ENCODE measurements around the gene TRAM2. TPM values are rescaled to one million over a fixed set of nuclear protein-coding genes. Genes with fewer than 3 reads are reported as not detected.

Gene TRAM2
- total RNA-seq, 1 experiment from 2014 or later = 21.3 TPM

DNA sequence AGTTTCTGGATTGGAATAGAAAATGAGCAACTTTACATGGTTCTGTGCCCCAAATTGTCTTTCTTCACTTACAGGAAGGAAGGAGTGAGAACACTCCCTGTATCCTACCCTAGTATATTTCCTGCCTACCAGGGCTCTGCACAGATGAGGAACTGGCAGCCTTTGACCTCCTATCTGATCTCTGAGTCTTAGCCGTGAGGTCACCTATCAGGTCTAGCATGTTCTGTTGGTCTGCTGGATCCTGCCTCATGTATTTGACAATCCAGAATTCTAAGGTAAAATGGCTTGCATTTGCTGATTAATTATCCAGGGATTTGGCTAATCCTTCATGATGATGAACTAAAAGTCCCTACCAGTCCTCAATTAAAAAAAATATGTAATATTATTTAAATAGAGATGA lies 35.0 kb upstream of the TRAM2 start:
- DNase-seq (ENCODE audit: low read depth, low spot score) (no peak), ATAC-seq (no peak)
- Histone ChIP-seq H3K9me3 (ENCODE audit: control insufficient read depth in 1 of 2, insufficient read depth in 1 of 2, low read depth in 1 of 2, low read length in 2 of 2) (no peaks in the 10 kb centered on the region), H3K4me3 (replicated peaks in 1 of 2; ENCODE audit: low read depth in 1 of 2, low read length in 2 of 2) (no peak overlapping the region), H2AFZ (ENCODE audit: low read depth, low read length, poor library complexity, severe bottlenecking) (no peak overlapping the region), H3K4me2 (ENCODE audit: low read length) (peak overlapping the region; percentile 47; the same call in 1 of the 2 replicates), H4K20me1 (ENCODE audit: insufficient read depth) (no peaks in the 10 kb centered on the region), H3K9ac (ENCODE audit: low read length) (no peak overlapping the region), H3K4me1 (ENCODE audit: control insufficient read depth in 1 of 2, insufficient read depth in 2 of 2, low read length in 2 of 2) (peaks cover 4 to 18% of the 10 kb centered on the region in 2 experiments; a peak in 3 of 4 replicates), H3K79me2 (ENCODE audit: insufficient read depth, low read length) (no peaks in the 10 kb centered on the region), H3K27ac (ENCODE audit: low read depth, low read length) (no peak overlapping the region), H3K9me2 (ENCODE audit: insufficient read depth) (no peaks in the 10 kb centered on the region), H3K36me3 (ENCODE audit: control insufficient read depth in 1 of 2, insufficient read depth in 2 of 2, low read length in 2 of 2) (no peaks in the 10 kb centered on the region), H3K27me3 (ENCODE audit: insufficient read depth, low read length) (no peaks in the 10 kb centered on the region)
- intact Hi-C loops (cut with micrococcal nuclease) = no loop called here
- no peak for TF ChIP-seq SIN3A (IDR thresholded peaks at IDR 0.05; ENCODE audit: low read depth)
- TF ChIP-seq EZH2phosphoT487 (IDR thresholded peaks at IDR 0.05; ENCODE audit: borderline replicate concordance) = no peak
- TF ChIP-seq RAD21 (IDR thresholded peaks at IDR 0.05; ENCODE audit: low read depth) = no peak
- no peak for TF ChIP-seq POLR2A (IDR thresholded peaks at IDR 0.05; ENCODE audit: borderline replicate concordance, extremely low read depth, insufficient read depth, insufficient read length)
- ChIA-PET CTCF (no interaction called here), RAD21 (ENCODE audit: low non-redundant PET in 1 of 2, low total read pairs in 2 of 2, uncharacterized antibody in 2 of 2, unreplicated experiment in 2 of 2) (no interaction called here), POLR2A (no interaction called here)
- BruUV-seq (replicated peaks) = no TSS peak

DNA sequence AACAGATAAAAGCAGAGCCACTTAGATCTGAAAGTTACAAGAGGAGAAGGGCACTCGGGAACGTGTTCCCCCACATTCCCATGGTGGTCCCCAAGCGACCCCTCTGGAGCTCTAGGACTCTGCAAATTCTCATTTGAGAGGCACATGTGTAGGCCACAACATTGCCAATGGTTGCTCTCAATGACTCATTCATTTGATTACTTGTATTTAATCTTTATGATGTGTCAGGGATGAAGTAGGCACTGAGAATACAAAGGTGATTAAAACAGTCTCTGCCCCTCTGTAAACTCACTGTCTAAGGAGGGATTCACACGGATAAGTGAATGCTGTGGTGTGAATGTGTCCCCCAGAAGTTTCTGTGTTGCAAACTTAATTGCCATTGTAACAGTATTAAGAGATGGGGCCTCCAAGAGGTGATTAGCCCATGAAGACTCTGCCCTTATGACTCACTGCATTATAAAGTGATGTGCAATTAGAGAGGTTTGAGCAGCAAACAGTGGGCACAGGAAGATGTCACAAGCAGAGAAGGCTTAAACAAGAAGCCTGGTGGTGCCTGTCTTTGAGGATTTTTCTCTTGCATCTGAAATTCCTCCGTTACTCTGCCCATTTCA lies 34.0 kb upstream of the TRAM2 start:
- Histone ChIP-seq H3K27me3 (ENCODE audit: insufficient read depth, low read length) (no peaks in the 10 kb centered on the region), H3K79me2 (ENCODE audit: insufficient read depth, low read length) (no peaks in the 10 kb centered on the region), H4K20me1 (ENCODE audit: insufficient read depth) (no peaks in the 10 kb centered on the region), H3K9me2 (ENCODE audit: insufficient read depth) (no peaks in the 10 kb centered on the region), H3K9me3 (ENCODE audit: control insufficient read depth in 1 of 2, insufficient read depth in 1 of 2, low read depth in 1 of 2, low read length in 2 of 2) (no peaks in the 10 kb centered on the region), H3K36me3 (ENCODE audit: control insufficient read depth in 1 of 2, insufficient read depth in 2 of 2, low read length in 2 of 2) (no peaks in the 10 kb centered on the region), H3K9ac (ENCODE audit: low read length) (no peak overlapping the region), H3K4me3 (replicated peaks in 1 of 2; ENCODE audit: low read depth in 1 of 2, low read length in 2 of 2) (no peak overlapping the region), H3K27ac (ENCODE audit: low read depth, low read length) (no peak overlapping the region), H2AFZ (ENCODE audit: low read depth, low read length, poor library complexity, severe bottlenecking) (peak overlapping the region; percentile 63), H3K4me2 (ENCODE audit: low read length) (peak overlapping the region; percentile 47), H3K4me1 (ENCODE audit: control insufficient read depth in 1 of 2, insufficient read depth in 2 of 2, low read length in 2 of 2) (peaks cover 4 to 18% of the 10 kb centered on the region in 2 experiments; a peak in 3 of 4 replicates)
- RAD21 ChIA-PET (ENCODE audit: low non-redundant PET in 1 of 2, low total read pairs in 2 of 2, uncharacterized antibody in 2 of 2, unreplicated experiment in 2 of 2) = no interaction called here
- POLR2A ChIA-PET = no interaction called here
- DNase-seq (ENCODE audit: low read depth, low spot score) = peak; percentile 16
- ATAC-seq = peak; percentile 68; the same call in 1 of the 2 replicates
- CTCF ChIA-PET = no interaction called here
- intact Hi-C loops (cut with micrococcal nuclease) = no loop called here
- TF ChIP-seq, protein P1, sequence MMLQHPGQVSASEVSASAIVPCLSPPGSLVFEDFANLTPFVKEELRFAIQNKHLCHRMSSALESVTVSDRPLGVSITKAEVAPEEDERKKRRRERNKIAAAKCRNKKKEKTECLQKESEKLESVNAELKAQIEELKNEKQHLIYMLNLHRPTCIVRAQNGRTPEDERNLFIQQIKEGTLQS (IDR thresholded peaks at IDR 0.05) = no peak
- peak; percentile 29; the same call in 1 of the 2 replicates for TF ChIP-seq JUND (IDR thresholded peaks at IDR 0.05)
- TF ChIP-seq RAD21 (IDR thresholded peaks at IDR 0.05; ENCODE audit: low read depth) = no peak
- peak; percentile 56 for TF ChIP-seq TCF7L2 (IDR thresholded peaks at IDR 0.05; ENCODE audit: borderline replicate concordance, extremely low read depth, insufficient read depth, insufficient read length)
- peak; percentile 40; the same call in 1 of the 2 replicates for TF ChIP-seq FOSL1 (IDR thresholded peaks at IDR 0.05; ENCODE audit: low read depth)
- peak; percentile 24; the same call in 1 of the 2 replicates for TF ChIP-seq CEBPB (IDR thresholded peaks at IDR 0.05; ENCODE audit: low read depth)
- TF ChIP-seq SRF (IDR thresholded peaks at IDR 0.05; ENCODE audit: low read depth) = no peak
- TF ChIP-seq EZH2 (IDR thresholded peaks at IDR 0.05) = no peak
- no peak for TF ChIP-seq YY1 (IDR thresholded peaks at IDR 0.05; ENCODE audit: extremely low read depth, insufficient replicate concordance, low read depth, low read length)
- no TSS peak for BruUV-seq (replicated peaks)
